Measurements from ENCODE around the gene HMGB4.

- no peak for TF ChIP-seq CTCF (IDR thresholded peaks at IDR 0.05)
- TF ChIP-seq POLR2AphosphoS5 (IDR thresholded peaks at IDR 0.05): no peak
Measured at GRCh38 chr1:33849211-33849610, 14.7 kb upstream of the HMGB4 start.

All from esophagus muscularis mucosa (tissue), 3 donors.